Chondrocyte (in vitro differentiated cells): ENCODE results near the gene TRIM31. TPM values are rescaled to one million over a fixed set of nuclear protein-coding genes. Genes with fewer than 3 reads are reported as not detected.

Source experiments
- DNase-seq: peaks from one replicate; pipeline ENCODE4 v3.0.0; 2021; ENCODE audit warnings: mixed read lengths, low spot score
- H3K27ac Mint-ChIP-seq: one replicate; pipeline ENCODE4 v1.8.0; 2021; ENCODE audit warnings: mild to moderate bottlenecking, moderate library complexity, mixed read lengths; ENCODE audit not compliant: unreplicated experiment
- H3K27me3 Mint-ChIP-seq: 2 replicates; pipeline ENCODE4 v1.8.0; 2021; ENCODE audit warnings: low read depth, mixed read lengths
- H3K36me3 Mint-ChIP-seq: 2 replicates; pipeline ENCODE4 v1.8.0; 2021; ENCODE audit warnings: low read depth, mixed read lengths
- H3K4me1 Mint-ChIP-seq: 2 replicates; pipeline ENCODE4 v1.8.0; 2021; ENCODE audit warnings: low read depth, mild to moderate bottlenecking, mixed read lengths
- H3K4me3 Mint-ChIP-seq: one replicate; pipeline ENCODE4 v1.8.0; 2021; ENCODE audit warnings: mild to moderate bottlenecking, moderate library complexity, mixed read lengths; ENCODE audit not compliant: unreplicated experiment
- H3K9me3 Mint-ChIP-seq: 2 replicates; pipeline ENCODE4 v1.8.0; 2021; ENCODE audit warnings: low read depth, mixed read lengths
- total RNA-seq: library from RNA; stranded (reverse); gene quantifications from 3 replicates; pipeline ENCODE4 v1.2.1, GENCODE V29; 2021
- TF ChIP-seq, protein P1 (sequence below): fragments of 200-600 bp; sonication (generic); IDR thresholded peaks from 2 replicates; pipeline ENCODE4 v1.5.0; 2021; ENCODE audit warnings: antibody characterized with exemption, mild to moderate bottlenecking, moderate library complexity

TRIM31 gene
- total RNA-seq, 1 donor from 2014 or later = not detected

DNA sequence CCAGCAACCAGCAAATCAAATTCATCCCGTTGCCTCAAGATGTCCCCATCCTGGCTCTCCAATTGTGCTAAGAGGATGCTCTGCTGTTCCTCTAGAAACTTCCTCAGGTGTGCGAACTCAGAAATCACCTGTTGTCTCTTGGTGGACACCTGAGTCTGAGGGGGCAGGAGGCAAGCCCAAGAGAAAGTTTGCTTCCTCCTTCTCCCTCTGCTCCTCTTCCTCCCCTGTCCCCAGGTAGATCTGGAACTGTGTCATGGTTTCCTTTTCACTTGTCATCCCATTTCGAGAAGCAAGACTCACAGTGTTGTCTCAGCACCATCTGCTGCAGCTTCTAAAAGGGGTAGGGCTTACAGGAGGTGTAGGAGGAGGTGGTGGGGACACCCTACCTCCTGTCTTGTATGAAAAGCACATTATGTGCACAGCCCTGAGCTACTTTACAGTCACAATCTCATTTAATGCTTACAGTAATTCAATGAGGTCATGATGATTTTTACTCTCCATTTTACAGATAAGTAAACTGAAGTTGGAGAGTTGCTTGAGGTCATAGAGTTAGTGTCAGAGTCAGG is 45.7 kb upstream of the TRIM31 start:
- peaks cover 28% of the 10 kb centered on the region for H3K4me1 Mint-ChIP-seq
- peaks cover 3% of the 10 kb centered on the region for H3K27me3 Mint-ChIP-seq

GRCh38 chr6:30157999-30158398 is 45.1 kb upstream of the TRIM31 start:
- Mint-ChIP-seq H3K27me3 (peaks cover 3% of the 10 kb centered on the region), H3K4me1 (peaks cover 29% of the 10 kb centered on the region), H3K4me3 (no peak overlapping the region), H3K36me3 (no peaks in the 10 kb centered on the region), H3K9me3 (no peaks in the 10 kb centered on the region), H3K27ac (no peak overlapping the region)
- DNase-seq = no peak
- TF ChIP-seq, protein P1, sequence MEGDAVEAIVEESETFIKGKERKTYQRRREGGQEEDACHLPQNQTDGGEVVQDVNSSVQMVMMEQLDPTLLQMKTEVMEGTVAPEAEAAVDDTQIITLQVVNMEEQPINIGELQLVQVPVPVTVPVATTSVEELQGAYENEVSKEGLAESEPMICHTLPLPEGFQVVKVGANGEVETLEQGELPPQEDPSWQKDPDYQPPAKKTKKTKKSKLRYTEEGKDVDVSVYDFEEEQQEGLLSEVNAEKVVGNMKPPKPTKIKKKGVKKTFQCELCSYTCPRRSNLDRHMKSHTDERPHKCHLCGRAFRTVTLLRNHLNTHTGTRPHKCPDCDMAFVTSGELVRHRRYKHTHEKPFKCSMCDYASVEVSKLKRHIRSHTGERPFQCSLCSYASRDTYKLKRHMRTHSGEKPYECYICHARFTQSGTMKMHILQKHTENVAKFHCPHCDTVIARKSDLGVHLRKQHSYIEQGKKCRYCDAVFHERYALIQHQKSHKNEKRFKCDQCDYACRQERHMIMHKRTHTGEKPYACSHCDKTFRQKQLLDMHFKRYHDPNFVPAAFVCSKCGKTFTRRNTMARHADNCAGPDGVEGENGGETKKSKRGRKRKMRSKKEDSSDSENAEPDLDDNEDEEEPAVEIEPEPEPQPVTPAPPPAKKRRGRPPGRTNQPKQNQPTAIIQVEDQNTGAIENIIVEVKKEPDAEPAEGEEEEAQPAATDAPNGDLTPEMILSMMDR = no peak

More for the DNA sequence above, 45.7 kb upstream of the TRIM31 start:
- H3K9me3 Mint-ChIP-seq = no peaks in the 10 kb centered on the region
- no peak overlapping the region for H3K27ac Mint-ChIP-seq
- H3K4me3 Mint-ChIP-seq = no peak overlapping the region
- DNase-seq = no peak
- TF ChIP-seq, protein P1 = no peak
- no peaks in the 10 kb centered on the region for H3K36me3 Mint-ChIP-seq

DNA sequence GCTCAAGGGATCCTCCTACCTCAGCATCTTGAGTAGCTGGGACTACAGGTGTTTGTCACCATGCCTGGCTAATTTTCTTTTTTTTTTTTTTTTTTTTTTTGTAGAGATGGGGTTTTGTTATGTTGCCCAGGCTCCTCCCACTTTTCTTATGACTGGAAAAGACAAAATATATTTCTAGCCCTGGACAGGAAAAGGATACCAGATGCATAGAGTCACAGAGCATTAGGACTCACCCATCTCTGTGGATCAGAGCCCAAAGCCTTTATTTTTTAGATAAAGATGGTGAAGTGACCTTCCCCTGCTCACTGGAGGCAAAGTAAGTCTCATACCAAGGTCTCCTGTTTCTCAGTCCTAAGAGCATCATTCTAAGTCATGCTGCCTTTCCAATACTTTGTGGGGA is 44.7 kb upstream of the TRIM31 start:
- peaks cover 29% of the 10 kb centered on the region for H3K4me1 Mint-ChIP-seq
- no peaks in the 10 kb centered on the region for H3K36me3 Mint-ChIP-seq
- H3K9me3 Mint-ChIP-seq = no peaks in the 10 kb centered on the region
- peaks cover 3% of the 10 kb centered on the region for H3K27me3 Mint-ChIP-seq
- H3K27ac Mint-ChIP-seq = no peak overlapping the region
- H3K4me3 Mint-ChIP-seq = no peak overlapping the region
- DNase-seq = no peak
- TF ChIP-seq, protein P1 = no peak

GRCh38 chr6:30156774-30157173 is 43.9 kb upstream of the TRIM31 start:
- H3K4me1 Mint-ChIP-seq = peaks cover 29% of the 10 kb centered on the region
- DNase-seq = no peak
- H3K36me3 Mint-ChIP-seq = no peaks in the 10 kb centered on the region
- TF ChIP-seq, protein P1 = no peak
- no peaks in the 10 kb centered on the region for H3K9me3 Mint-ChIP-seq
- H3K27me3 Mint-ChIP-seq = peaks cover 3% of the 10 kb centered on the region
- H3K4me3 Mint-ChIP-seq = no peak overlapping the region
- H3K27ac Mint-ChIP-seq = no peak overlapping the region

DNA sequence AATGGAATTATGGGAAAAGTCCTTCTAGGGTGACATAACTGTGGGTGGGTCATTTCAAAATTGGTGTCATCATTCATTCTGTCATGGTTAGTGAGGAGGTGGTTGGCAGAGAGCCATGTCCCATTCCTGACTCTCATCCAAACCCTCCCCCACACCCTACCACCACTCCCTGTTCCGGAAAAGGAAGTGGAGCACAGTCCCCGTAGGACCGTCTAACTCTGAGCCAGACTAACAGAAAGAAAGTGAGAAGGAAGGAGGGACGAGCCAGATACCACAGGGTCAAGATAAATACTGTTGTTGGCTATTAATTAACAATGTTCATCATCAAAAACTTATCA is 43.3 kb upstream of the TRIM31 start:
- Mint-ChIP-seq H3K27me3 (peaks cover 3% of the 10 kb centered on the region), H3K27ac (peak overlapping the region; percentile 84), H3K9me3 (no peaks in the 10 kb centered on the region), H3K36me3 (no peaks in the 10 kb centered on the region), H3K4me3 (no peak overlapping the region), H3K4me1 (peaks cover 29% of the 10 kb centered on the region)
- DNase-seq = no peak
- TF ChIP-seq, protein P1 = no peak
